Glomerular visceral epithelial cell (primary cell): ENCODE measurements around the gene CRNKL1.
A peak's percentile ranks its signal among the peaks of the same experiment; 100 is the strongest.
"Not testable (repeated sequence)": the region's sequence is repeated elsewhere in the genome, so short reads cannot be mapped to it uniquely, and the experiment has no call there.

ENCODE experiments used
- DNase-seq: peaks from one replicate; pipeline ENCODE4 v3.0.0-alpha.2; 2016; ENCODE audit errors: extremely low spot score

The CRNKL1 gene

DNA sequence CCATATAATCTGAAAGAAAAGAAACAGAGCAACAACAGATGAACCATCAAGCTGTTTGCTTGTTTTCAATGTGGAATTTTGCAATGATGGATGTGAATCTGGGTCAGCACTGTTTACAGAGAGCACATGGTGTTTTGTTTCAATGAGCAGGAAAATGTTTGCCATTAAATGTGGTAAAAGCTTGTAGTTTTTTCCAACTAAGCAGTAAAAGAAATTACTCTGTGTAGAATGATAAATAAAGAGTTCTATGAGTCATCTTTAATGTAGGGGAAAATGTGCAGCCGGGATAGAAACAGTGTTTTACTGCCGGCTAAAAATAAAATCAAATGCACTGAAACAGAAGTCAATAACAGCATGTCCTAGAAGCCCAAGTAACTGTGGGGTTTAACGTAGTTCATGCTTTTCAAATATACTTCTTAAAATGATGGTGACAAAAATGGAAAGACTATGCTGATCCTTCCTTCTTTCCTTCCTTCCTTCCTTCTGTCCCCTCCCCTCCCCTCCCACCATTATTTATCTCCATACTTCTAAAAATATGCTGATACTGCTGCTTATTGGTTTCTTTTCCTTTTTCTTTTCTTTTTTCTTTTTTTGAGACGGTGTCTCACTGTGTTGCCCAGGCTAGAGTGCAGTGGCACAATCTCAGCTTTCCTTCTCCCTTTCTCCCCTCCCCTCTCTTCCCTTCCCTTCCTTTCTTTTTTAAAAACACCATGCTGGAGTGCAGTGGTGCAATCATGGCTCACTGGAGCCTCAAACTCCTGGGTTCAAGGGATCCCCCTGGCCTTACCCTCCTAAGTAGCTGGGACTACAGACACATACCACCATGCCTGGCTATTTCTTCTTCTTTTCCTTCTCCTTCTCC lies 41.4 kb downstream of the CRNKL1 start:
- DNase-seq = no peak

DNA sequence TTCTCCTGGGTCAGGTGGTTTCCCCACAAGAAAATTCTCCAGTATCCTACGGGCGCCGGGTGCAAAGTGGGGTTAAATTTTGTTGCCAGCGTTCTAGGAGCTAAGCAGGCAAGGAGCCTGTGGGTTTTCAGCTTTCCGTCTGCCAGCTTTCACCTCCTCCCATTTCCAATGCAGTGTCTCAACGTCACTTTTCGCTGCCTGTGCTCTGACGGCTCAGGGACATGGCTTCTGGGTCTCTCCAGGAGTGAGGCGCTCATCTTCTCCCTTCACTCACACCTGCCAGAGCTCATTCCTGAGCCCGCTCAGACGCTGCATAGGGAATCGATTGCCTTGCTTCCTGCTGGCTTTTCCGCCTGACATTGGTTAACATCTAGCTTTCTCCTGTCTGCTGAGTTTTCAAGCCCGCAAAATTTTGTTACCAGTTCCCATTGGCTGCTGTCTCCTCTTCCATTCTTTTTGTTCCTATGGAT lies 42.4 kb downstream of the CRNKL1 start:
- no peak for DNase-seq

DNA sequence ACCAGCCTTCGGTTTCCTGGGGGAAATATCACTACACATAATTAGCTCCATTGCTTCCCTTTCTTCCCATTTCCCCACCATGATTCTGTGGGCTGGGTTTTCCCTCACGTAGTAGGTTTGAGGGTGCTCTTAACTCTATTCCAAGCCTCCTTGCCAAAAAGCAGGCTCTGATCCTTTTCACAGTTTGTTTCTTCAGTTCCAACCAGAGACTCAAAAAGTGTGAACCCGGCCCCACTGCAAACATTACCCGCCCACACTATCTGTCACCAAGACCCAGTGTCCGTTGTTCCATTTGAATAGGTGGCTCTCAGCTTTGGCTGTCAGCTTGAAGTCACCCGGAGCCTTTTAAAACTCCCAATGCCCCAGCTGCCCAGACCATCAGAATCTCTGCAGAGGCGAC lies 46.9 kb downstream of the CRNKL1 start:
- no peak for DNase-seq

DNA sequence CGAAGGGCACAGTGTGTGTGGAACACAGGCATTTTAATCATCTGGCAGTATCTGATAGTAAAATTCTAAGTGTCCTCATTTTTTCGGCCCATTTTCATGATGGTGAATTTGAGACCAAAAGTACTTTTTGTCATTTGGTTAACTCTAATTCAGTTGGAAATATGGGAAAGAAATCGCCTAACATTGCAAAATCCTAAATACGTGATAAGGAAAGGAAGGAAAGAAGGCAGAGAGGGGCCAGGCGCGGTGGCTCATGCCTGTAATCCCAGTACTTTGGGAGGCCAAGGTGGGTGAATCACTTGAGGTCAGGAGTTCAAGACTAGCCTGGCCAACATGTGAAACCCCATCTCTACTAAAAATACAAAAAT lies 48.3 kb downstream of the CRNKL1 start:
- DNase-seq = not testable (repeated sequence)

DNA sequence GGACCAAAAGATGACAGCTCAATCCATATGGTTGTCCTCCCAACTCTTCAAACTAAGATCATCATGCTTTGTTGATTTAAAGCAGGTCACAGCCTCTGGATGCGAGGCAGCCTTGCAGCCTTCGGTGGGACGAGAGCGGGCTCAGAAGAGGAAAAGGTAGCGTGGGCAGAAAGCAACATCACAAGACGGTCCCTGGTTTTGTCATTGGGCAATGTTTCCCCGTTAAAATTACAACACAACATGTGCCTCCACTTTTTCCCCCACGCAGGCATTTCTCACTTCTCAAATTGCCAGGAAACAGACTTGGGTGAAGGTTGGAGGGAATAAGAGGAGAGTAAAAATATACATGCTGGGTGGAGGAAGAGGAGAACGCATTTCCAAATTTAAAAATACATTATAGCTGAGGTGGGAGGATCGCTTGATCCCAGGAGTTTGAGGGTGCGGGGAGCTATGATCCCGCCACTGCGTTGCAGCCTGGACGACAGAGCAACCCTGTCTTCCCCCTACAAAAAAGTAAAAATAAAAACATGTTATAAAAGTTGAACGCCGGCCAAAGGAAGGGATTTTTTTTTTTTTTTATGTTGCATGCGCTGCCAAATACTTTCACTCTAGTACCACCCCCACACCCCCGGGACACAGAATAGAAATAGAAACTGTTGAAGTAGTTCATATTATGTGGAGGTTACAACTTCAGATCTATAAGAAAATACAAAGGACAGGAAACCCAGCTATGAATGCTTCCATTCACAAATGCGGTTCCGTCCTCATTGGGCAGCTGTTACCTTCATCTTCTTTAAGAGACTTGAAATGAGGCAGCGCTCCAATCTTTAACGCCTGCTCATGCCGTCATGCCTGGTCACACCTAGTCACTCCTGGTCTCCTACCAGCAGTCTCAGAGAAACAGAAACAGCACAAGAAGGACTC lies 49.0 kb downstream of the CRNKL1 start:
- no peak for DNase-seq

DNA sequence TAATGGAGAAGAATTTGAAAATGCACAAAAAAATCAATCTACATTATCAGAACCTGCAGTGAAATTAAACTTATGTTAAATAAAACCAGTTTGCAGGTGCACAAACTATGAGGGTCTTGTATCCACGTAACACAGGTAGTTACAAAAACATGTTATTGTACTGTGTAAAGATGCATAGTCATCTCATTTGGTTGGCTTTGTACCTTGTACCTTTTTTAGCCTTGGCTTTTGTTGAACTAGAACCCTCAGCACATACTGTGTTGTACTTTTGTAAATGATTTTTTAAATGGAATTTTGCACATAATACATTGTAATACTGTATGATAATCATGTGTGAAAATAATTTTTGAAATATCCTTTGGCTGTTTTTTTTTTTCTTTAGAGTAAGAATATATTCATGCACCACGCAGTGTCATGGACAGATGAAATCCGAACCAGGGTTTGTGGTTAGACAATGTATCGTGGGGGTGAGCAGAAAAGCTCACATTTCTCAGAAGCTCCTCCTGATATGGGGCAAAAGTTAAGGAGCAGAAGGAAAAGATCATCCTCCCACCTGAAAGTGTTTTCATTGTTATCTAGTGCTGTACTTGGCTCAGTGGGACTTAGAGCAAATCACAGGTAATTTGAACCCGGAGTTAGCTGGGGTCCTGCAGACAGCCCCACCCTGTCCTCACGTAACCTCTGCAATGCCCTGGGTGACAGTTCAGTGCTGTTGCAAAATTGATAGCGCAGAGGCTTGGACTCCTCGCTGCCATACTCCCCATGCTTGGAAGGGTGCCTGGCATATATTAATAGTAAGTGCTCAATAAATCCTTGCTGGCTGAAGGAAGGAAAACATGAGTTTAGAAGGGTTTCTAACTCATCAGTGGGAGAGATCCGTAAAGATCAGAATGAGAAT lies 49.9 kb downstream of the CRNKL1 start:
- no peak for DNase-seq

DNA sequence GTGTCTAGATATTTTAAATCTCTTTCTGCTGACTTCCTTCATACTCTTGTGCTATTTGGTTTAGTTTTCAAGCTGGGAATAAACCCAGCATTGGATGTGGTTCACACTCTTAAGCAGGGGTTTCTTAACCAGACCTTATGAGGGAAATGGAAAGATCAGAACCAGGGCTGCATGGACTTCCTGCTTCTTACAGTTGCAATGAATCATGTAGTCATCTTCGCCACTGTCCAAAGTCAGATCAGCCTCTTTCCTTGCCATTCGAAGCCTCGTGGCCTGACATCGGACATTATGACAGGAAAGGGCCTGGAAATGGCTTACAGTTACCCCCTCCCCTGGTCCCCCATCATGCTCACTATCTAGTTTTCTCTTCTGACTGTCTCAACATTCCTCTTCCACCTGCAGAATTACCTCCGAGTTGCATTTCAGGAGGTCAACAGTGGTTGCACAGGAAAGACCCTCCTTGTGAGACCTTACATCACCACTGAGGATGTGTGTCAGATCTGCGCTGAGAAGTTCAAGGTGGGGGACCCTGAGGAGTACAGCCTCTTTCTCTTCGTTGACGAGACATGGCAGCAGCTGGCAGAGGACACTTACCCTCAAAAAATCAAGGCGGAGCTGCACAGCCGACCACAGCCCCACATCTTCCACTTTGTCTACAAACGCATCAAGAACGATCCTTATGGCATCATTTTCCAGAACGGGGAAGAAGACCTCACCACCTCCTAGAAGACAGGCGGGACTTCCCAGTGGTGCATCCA lies 51.9 kb downstream of the CRNKL1 start:
- DNase-seq = no peak

DNA sequence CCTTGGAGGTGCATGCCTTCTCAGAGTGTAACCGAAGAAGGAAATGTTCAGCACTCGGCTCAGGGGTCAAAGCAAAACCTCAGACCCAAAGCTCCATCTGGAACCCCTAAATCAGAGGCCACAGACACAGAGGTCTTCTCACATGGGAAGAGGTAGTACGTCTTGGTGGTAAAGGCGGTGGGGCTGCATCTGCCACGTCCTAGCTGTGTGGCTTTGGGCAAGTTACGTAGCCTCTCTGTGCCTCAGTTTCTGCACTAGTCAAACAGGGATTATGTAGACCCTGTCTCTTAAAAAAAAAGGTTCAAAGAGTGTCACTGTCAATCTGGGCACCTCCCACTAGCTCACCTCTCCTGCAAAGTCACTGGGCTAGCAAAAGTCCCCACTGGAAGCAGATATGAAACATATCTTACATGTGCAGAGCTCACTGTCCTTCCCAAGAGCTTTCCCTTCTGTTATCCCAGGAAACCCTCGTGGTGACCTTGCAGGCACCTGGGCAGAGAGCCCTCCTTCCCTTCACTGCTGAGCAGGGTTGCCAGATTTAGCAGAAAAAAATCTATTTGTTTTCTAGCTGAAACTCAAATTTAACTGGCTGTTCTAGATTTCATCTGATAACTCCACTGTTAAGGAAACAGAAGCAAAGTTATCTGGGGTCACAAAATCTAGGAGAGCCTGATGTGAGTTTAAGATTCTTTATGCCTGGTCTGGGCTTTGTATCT lies 53.1 kb downstream of the CRNKL1 start:
- no peak for DNase-seq

DNA sequence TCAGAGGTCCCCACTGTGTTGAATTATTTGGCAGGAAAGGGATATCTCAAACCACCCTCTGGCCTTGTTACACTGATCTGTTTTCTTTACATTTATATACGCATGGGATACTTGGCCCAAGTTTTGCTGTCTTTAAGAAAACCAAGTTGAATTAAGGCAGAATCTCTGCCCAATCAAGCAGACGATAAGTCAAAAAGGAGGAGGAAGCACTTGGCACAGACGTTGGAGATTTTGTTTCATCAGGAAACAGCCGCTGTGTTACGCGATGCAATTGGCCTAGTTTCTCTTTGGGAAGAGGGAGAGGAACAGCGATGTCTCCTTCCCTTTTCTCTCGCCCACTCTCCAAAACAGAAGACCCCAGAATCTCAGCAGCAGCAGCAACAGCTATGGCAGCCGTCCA lies 55.3 kb downstream of the CRNKL1 start:
- DNase-seq = no peak

DNA sequence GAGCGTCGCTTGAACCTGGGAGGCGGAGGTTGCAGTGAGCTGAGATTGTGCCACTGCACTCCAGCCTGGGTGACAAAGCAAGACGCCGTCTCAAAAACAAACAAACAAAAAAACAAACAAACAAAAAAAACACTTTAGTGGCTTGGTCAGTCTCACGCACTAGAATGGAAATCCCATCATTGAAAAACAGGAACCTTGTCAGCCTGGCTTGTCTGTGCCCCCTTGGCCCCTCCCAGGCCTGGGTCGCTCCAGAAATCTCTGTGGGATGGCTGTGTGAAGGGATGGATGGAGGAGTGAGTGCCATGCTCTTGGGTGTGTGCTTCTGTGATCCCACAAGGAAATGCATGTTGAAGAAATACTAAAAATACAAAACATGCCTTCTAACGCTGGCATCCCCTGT lies 56.0 kb downstream of the CRNKL1 start:
- no peak for DNase-seq

DNA sequence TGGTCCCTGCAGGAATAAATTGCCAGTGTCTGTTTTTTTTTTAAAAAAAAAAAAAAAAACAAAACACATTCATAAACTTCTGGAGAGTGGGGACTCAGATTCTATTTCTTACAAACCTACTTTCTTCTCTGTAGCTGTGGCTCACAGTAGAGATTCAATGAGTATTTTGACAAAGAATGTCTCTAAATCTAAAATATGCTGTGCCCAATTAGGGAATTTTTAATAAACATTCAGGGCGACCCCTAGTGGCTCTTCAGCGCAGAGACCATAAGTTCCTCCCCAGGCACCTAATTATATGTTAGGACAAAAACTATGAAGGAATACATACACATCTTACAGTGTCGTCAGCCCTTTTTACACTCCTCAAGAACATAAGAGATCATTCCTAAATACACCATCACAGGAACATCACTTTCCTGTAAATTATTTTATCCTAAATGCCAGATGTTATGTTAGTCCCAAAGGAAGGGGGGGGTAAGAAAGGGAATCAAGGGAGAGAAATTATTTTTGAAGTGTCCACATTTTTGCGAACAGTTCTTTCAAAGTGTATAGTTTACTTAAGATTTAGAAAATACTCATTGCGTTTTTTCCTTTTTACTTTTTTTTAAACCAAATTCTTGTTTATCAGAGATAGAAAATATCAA lies 56.9 kb downstream of the CRNKL1 start:
- peak; percentile 72 for DNase-seq

DNA sequence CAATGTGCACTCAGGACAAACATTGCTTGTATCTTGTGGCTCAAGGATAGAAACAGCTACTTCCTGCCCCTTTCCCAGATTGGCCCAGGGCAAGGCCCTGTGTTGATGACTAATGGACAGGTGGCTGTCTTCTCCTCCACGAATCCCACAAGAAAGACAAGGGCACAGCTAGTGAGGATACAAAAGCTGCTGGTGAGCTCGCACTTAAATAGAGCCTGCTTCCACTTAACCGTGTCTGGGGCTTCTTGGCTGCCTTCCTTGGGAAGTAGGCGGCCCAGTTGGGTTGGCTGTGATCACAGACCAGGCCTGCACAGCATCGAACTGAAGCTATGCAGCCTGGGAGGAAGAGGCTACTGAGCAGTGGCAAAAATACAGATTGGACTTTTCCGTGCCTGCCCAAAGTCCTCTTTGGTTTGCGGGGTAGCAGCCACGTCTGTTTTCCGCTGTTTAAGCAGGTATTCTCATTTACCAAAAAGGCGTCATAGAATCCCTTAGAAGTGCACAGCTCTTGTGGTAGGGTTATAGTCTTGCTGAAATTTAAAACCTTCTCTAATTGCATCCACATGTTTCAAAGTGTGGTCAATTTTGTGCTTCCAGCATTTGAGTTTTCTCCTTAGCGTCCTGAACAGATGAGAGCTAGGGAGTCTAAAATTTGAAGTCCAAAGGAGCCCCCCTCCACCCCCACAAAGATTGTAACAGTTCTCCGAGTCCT lies 58.2 kb downstream of the CRNKL1 start:
- DNase-seq = peak; percentile 87

DNA sequence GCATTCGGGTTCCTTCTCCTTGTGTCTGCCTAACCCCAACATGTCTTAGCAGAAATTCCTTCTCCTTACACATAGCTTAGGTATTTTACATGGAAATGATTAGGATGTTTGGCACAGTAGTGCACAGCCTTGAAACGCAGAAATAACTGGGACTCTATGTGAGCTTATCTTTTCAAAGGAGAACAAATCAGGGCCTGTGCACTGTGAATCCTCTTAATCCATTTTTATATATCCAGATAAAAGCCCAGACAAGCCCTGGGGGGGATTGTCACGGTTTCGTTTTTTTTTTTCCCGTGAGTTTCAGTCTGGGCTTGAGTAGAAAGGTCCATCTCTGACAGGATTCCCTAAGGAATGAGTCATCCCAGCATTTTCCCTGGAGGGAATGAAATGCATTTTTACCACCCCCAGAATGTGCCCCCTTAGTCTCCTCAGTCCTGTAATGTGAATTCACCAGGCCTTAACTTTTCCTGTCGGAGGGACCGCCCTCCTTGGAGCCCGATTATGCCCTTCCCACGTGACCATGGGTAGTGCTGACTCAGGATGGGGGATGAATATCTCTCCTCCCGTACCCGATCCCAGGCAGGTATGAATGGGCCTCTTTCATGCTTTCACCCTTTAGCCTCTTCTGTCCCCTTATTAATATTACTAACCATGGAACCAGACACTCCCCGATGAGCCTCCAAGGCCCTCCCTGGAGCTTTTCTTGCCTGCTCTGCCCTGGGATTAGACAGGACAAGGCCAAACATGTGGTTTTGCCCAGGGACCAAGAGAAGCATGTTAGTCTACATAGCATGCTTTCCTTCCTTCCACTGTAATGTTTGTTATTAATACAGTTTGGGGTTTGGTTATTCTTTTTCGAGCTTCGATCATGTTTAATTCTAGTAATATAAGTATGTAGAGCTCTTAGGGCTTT lies 59.0 kb downstream of the CRNKL1 start:
- peak; percentile 95 for DNase-seq

DNA sequence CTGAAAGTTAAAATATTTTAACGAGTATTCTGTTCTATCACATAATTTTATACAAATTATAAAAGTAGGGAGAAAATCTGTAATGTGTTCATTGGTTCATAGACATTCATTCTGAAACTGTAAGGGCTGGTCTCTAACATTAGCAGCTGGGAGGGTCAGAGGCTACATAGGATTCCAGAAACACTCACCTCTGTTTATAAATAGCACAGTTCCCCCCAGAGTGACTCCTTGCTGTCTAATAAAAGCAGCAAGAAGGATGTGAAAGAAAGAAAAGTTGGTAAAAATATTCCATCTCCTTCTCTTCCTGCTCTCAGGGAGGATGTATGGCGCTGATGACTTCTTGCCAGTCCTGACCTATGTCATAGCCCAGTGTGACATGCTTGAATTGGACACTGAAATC lies 60.4 kb downstream of the CRNKL1 start:
- DNase-seq = no peak

DNA sequence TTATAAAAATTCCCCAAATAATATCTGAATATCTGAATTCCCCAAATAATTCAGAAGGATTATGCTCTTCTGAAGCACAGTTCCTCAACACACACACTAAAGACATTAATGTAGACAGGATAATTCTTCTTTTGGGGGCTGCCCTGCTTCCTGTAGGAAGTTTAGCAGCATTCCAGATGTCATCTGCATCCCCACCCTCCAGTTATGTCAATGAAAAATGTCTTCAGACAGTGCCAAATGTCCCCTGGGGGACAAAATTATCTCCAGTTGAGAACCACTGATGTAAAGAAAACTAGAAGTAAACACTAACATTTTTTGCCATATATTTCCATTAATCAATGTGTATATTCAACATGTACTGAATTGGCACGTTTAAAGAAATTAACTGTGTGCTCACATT lies 61.0 kb downstream of the CRNKL1 start:
- DNase-seq = no peak

DNA sequence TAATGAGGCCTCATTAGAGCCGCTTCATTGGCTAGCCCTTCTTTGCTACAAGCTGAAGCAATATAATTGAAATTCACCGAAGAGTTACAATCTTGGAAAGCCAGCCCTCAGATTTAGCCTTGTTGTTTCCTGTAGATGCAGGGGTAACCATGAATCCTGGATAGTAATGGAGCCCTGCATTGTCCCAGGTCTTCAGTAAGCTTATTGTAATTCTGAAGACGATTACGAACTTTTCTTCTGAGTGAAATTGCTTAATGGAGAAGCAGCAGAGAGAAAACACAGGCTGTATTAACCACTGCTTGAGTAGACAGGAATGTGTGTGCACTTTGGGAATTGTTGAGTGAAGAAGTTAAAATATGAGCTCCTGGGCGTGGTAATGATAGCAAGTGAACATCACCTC lies 61.4 kb downstream of the CRNKL1 start:
- DNase-seq = peak; percentile 72

DNA sequence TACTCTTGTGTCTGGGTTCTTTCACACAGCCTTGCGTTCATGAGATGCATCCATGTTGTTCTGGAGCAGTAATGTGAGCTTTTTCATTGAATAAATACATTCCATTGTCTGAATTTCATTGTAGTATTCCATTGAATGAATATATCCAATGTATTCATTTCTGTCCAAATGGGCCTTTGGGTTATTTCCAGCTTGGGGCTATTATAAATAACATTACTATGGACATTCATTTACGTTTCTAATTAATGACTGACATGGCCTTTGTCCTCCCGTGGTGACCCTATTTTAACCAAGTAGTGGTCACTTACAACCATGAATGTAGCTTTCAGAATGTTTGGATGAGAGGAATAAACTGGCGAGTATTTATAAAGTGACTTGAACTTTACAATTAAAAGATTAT lies 65.2 kb downstream of the CRNKL1 start:
- DNase-seq = no peak

DNA sequence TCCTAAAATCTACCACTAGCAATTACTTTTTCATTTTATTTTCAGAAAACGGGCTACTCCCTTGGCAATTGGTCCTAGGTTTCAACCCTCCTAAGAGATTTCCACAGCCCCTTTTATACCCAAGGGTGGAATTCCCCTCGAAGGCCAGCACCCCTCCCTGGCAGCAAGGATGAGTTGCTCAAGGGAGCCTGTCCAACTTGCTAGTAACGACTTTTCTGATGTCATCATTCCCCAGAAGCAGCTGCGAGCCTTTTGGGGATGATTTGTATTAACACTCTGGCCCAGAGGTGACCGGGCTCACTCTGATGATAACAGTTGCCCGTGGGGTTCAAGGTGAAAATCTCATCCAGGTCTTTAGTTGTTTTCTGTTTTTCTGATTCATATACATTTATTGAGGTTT lies 65.8 kb downstream of the CRNKL1 start:
- peak; percentile 69 for DNase-seq
